H9 (cell line): Measurements from ENCODE around the gene NEUROG1. TPM values are rescaled to one million over a fixed set of nuclear protein-coding genes. Genes with fewer than 3 reads are reported as not detected.

Experiments used
- DNase-seq: peaks from one replicate; pipeline ENCODE4 v3.0.0-alpha.2; 2017
- H2AFZ ChIP-seq: one replicate; pipeline ENCODE4 v1.6.1; 2013; ENCODE audit warnings: mild to moderate bottlenecking, low read length, control low read depth, moderate library complexity
- H2AK5ac ChIP-seq: 2 replicates; pipeline ENCODE4 v1.6.1; 2013; ENCODE audit warnings: low read length, control low read depth, mixed read lengths; ENCODE audit not compliant: insufficient read length
- H2BK120ac ChIP-seq: one replicate; pipeline ENCODE4 v1.6.1; 2013; ENCODE audit warnings: low read depth, mild to moderate bottlenecking, low read length, control low read depth, inconsistent platforms; ENCODE audit not compliant: poor library complexity, severe bottlenecking
- H2BK12ac ChIP-seq: 2 replicates; pipeline ENCODE4 v1.6.1; 2013; ENCODE audit warnings: low read length, control low read depth, mixed read lengths, low read depth; ENCODE audit not compliant: insufficient read length
- H2BK15ac ChIP-seq: 2 replicates; pipeline ENCODE4 v1.6.1; 2013; ENCODE audit warnings: low read depth, low read length, control low read depth
- H2BK20ac ChIP-seq: one replicate; pipeline ENCODE4 v1.6.1; 2013; ENCODE audit warnings: low read depth, mild to moderate bottlenecking, low read length, control low read depth, inconsistent platforms; ENCODE audit not compliant: poor library complexity, severe bottlenecking
- H2BK5ac ChIP-seq: 2 replicates; pipeline ENCODE4 v1.6.1; 2013; ENCODE audit warnings: low read length, control low read depth, mixed read lengths; ENCODE audit not compliant: insufficient read length
- H3K14ac ChIP-seq: 2 replicates; pipeline ENCODE4 v1.6.1; 2013; ENCODE audit warnings: low read length, control low read depth; ENCODE audit not compliant: insufficient read depth
- H3K18ac ChIP-seq: 2 replicates; pipeline ENCODE4 v1.6.1; 2013; ENCODE audit warnings: low read depth, mild to moderate bottlenecking, mixed read lengths, low read length, control low read depth; ENCODE audit not compliant: insufficient read length
- H3K23ac ChIP-seq: 2 replicates; pipeline ENCODE4 v1.6.1; 2013; ENCODE audit warnings: low read length, control low read depth, mixed read lengths, low read depth; ENCODE audit not compliant: insufficient read length
- H3K23me2 ChIP-seq: 2 replicates; pipeline ENCODE4 v1.6.1; 2013; ENCODE audit warnings: low read depth, mild to moderate bottlenecking, mixed read lengths, low read length, control low read depth; ENCODE audit not compliant: insufficient read length, poor library complexity, severe bottlenecking
- H3K27ac ChIP-seq: 2 replicates; pipeline ENCODE4 v1.5.1; 2013; ENCODE audit warnings: low read length, control low read depth, mixed read lengths, low read depth; ENCODE audit not compliant: insufficient read length
- H3K27me3 ChIP-seq: 2 replicates; pipeline ENCODE4 v1.6.1; 2013; ENCODE audit warnings: low read length, control low read depth, inconsistent platforms; ENCODE audit not compliant: insufficient read depth
- H3K4ac ChIP-seq: 2 replicates; pipeline ENCODE4 v1.6.1; 2013; ENCODE audit warnings: low read depth, mild to moderate bottlenecking, control low read depth, inconsistent platforms, low read length, moderate library complexity
- H3K4me1 ChIP-seq: 2 replicates; pipeline ENCODE4 v1.6.1; 2013; ENCODE audit warnings: low read length, control low read depth, inconsistent platforms; ENCODE audit not compliant: insufficient read depth
- H3K4me2 ChIP-seq: 2 replicates; pipeline ENCODE4 v1.6.1; 2013; ENCODE audit warnings: low read length, control low read depth, mixed read lengths; ENCODE audit not compliant: insufficient read length, insufficient read depth
- H3K56ac ChIP-seq: 2 replicates; pipeline ENCODE4 v1.6.1; 2013; ENCODE audit warnings: low read depth, mild to moderate bottlenecking, mixed read lengths, low read length, control low read depth; ENCODE audit not compliant: insufficient read length
- H3K79me1 ChIP-seq: 2 replicates; pipeline ENCODE4 v1.6.1; 2013; ENCODE audit warnings: low read depth, mild to moderate bottlenecking, moderate library complexity, low read length, control low read depth, inconsistent platforms; ENCODE audit not compliant: insufficient read depth, poor library complexity, severe bottlenecking
- H3K79me2 ChIP-seq: 2 replicates; pipeline ENCODE4 v1.6.1; 2013; ENCODE audit warnings: low read length, control low read depth, inconsistent platforms; ENCODE audit not compliant: insufficient read depth
- H3K9ac ChIP-seq: 2 replicates; pipeline ENCODE4 v1.6.1; 2013; ENCODE audit warnings: low read length, control low read depth, mixed read lengths; ENCODE audit not compliant: insufficient read length; ENCODE audit errors: extremely low read depth
- H3K9me3 ChIP-seq: one replicate; pipeline ENCODE4 v1.6.1; 2013; ENCODE audit warnings: low read depth, low read length, inconsistent platforms; ENCODE audit not compliant: control insufficient read depth
- H3T11ph ChIP-seq: one replicate; pipeline ENCODE4 v1.6.1; 2013; ENCODE audit warnings: mild to moderate bottlenecking, low read length, control low read depth, inconsistent platforms
- H4K20me1 ChIP-seq: one replicate; pipeline ENCODE4 v1.6.1; 2013; ENCODE audit not compliant: control insufficient read depth, insufficient read length, insufficient read depth
- H4K5ac ChIP-seq: 2 replicates; pipeline ENCODE4 v1.6.1; 2013; ENCODE audit warnings: low read depth, mild to moderate bottlenecking, mixed read lengths, low read length, control low read depth; ENCODE audit not compliant: insufficient read length
- H4K8ac ChIP-seq: replicated peaks from 2 replicates; pipeline ENCODE4 v1.6.1; 2013; ENCODE audit warnings: low read length, control low read depth, mixed read lengths, low read depth; ENCODE audit not compliant: insufficient read length
- H4K91ac ChIP-seq: 2 replicates; pipeline ENCODE4 v1.6.1; 2013; ENCODE audit warnings: low read depth, mild to moderate bottlenecking, moderate library complexity, mixed read lengths, low read length, control low read depth; ENCODE audit not compliant: insufficient read length
- H3K27ac Mint-ChIP-seq, 3 experiments: 2 replicates in 2 of 3; 3 replicates in 1 of 3; pipeline ENCODE4 v1.8.0; 2020 to 2021; ENCODE audit warnings: mixed read lengths in 3 of 3, mild to moderate bottlenecking in 1 of 3, moderate library complexity in 1 of 3
- H3K27me3 Mint-ChIP-seq: 2 replicates; pipeline ENCODE4 v1.8.0; 2021; ENCODE audit warnings: low read depth, mild to moderate bottlenecking, moderate library complexity, mixed read lengths
- H3K36me3 Mint-ChIP-seq, 3 experiments: 2 replicates in 2 of 3; 3 replicates in 1 of 3; pipeline ENCODE4 v1.8.0; 2020 to 2021; ENCODE audit warnings: low read depth in 3 of 3, mixed read lengths in 3 of 3; ENCODE audit not compliant: insufficient read depth in 1 of 3
- H3K4me1 Mint-ChIP-seq, 2 experiments: 2 replicates each; pipeline ENCODE4 v1.8.0; 2020; ENCODE audit warnings: mixed read lengths in 2 of 2
- H3K4me3 Mint-ChIP-seq, 2 experiments: 2 replicates in 1 of 2; 3 replicates in 1 of 2; pipeline ENCODE4 v1.8.0; 2020 to 2021; ENCODE audit warnings: mild to moderate bottlenecking in 2 of 2, mixed read lengths in 2 of 2, moderate library complexity in 1 of 2
- H3K9me3 Mint-ChIP-seq, 2 experiments: 2 replicates in 1 of 2; 3 replicates in 1 of 2; pipeline ENCODE4 v1.8.0; 2020; ENCODE audit warnings: mild to moderate bottlenecking in 2 of 2, mixed read lengths in 2 of 2, moderate library complexity in 1 of 2
- CTCF ChIP-seq: fragments of 200-600 bp; sonication (generic); conservative IDR thresholded peaks from 3 replicates; pipeline ENCODE4 v1.8.0; 2021; ENCODE audit warnings: antibody characterized with exemption, mild to moderate bottlenecking
- WGBS: extraction: QIAGEN DNeasy Blood & Tissue Kit; methylation state at CpG from one replicate; pipeline ENCODE4 v1.1.7; 2013; ENCODE audit warnings: missing lambda C conversion rate, low lambda C conversion rate, mixed read lengths; ENCODE audit not compliant: insufficient read length; ENCODE audit errors: extremely low coverage; 5-methylcytosine and 5-hydroxymethylcytosine counted together
- total RNA-seq: library from RNA; stranded (reverse); gene quantifications from 2 replicates; pipeline ENCODE4 v1.2.1, GENCODE V29; 2021

The NEUROG1 gene
- total RNA-seq, 1 experiment from 2014 or later: not detected

- Mint-ChIP-seq H3K27ac (no peak overlapping the region), H3K36me3 (no peaks in the 10 kb centered on the region), H3K27me3 (peaks cover 51% of the 10 kb centered on the region), H3K4me3 (no peak overlapping the region), H3K4me1 (peaks cover 35 to 39% of the 10 kb centered on the region in 2 experiments), H3K9me3 (no peaks in the 10 kb centered on the region)
- TF ChIP-seq CTCF: no peak
- DNase-seq: no peak
- no peaks in the 10 kb centered on the region for H3K23me2 ChIP-seq
- H3T11ph ChIP-seq: no peak overlapping the region
- no CpG with 5 or more reads among the region's 5 CpGs for WGBS
- no peaks in the 10 kb centered on the region for H3K79me2 ChIP-seq
- H2BK120ac ChIP-seq: no peak overlapping the region
- no peak overlapping the region for H4K5ac ChIP-seq
- H3K18ac ChIP-seq: no peak overlapping the region
- H3K4me1 ChIP-seq: peaks cover 10% of the 10 kb centered on the region; the same call in 1 of the 2 replicates
- no peak overlapping the region for H2BK5ac ChIP-seq
- H4K20me1 ChIP-seq: no peaks in the 10 kb centered on the region
- no peak overlapping the region for H2AK5ac ChIP-seq
- H3K9ac ChIP-seq: no peak overlapping the region
- H2BK20ac ChIP-seq: no peak overlapping the region
- no peak overlapping the region for H4K8ac ChIP-seq
- no peak overlapping the region for H2AFZ ChIP-seq
- H3K56ac ChIP-seq: no peak overlapping the region
- H3K4me2 ChIP-seq: no peak overlapping the region
- no peak overlapping the region for H3K27ac ChIP-seq
- H3K9me3 ChIP-seq: no peaks in the 10 kb centered on the region
- H3K14ac ChIP-seq: no peak overlapping the region
- no peak overlapping the region for H3K23ac ChIP-seq
- no peak overlapping the region for H2BK12ac ChIP-seq
- H3K27me3 ChIP-seq: no peaks in the 10 kb centered on the region
- H2BK15ac ChIP-seq: no peak overlapping the region
- H4K91ac ChIP-seq: no peak overlapping the region
- H3K79me1 ChIP-seq: no peaks in the 10 kb centered on the region
- H3K4ac ChIP-seq: no peak overlapping the region
Measured at GRCh38 chr5:135564331-135564730, 28.6 kb upstream of the NEUROG1 start.
